Fibroblast of villous mesenchyme (primary cell): ENCODE measurements around the gene DMRTB1. TPM values are rescaled to one million over a fixed set of nuclear protein-coding genes. Genes with fewer than 3 reads are reported as not detected.
A peak's percentile ranks its signal among the peaks of the same experiment; 100 is the strongest.

Experiments
- DNase-seq: peaks from one replicate; pipeline ENCODE4 v3.0.0-alpha.2; 2010; ENCODE audit warnings: low read depth
- H3K4me3 ChIP-seq: 2 replicates; pipeline ENCODE4 v1.5.1; 2011; ENCODE audit warnings: low read depth, mild to moderate bottlenecking, low read length
- CTCF ChIP-seq: IDR thresholded peaks from 2 replicates; pipeline ENCODE4 v1.5.1; 2012; ENCODE audit warnings: low read depth, mild to moderate bottlenecking, low read length; ENCODE audit not compliant: insufficient read depth
- total RNA-seq: library from RNA; depleted of rRNA; stranded (reverse); fragments of >200 nt; gene quantifications from 2 replicates; pipeline ENCODE4 v1.2.3, GENCODE V29; 2012

Gene DMRTB1
- total RNA-seq, 1 donor: not detected

GRCh38 chr1:53470584-53470983 lies 11.4 kb downstream of the DMRTB1 start:
- TF ChIP-seq CTCF: no peak
- no peak for DNase-seq
- no peak overlapping the region for H3K4me3 ChIP-seq

GRCh38 chr1:53471000-53471399 lies 11.8 kb downstream of the DMRTB1 start:
- no peak overlapping the region for H3K4me3 ChIP-seq
- no peak for TF ChIP-seq CTCF
- no peak for DNase-seq

GRCh38 chr1:53473463-53473862 lies 14.3 kb downstream of the DMRTB1 start:
- no peak for DNase-seq

GRCh38 chr1:53475664-53476063 lies 16.5 kb downstream of the DMRTB1 start:
- H3K4me3 ChIP-seq: no peak overlapping the region
- TF ChIP-seq CTCF: no peak
- DNase-seq: no peak

More at GRCh38 chr1:53473463-53473862, 14.3 kb downstream of the DMRTB1 start:
- no peak overlapping the region for H3K4me3 ChIP-seq
- TF ChIP-seq CTCF: peak; percentile 32

- no peak for TF ChIP-seq CTCF
- H3K4me3 ChIP-seq: no peak overlapping the region
- DNase-seq: no peak
These were observed 17.4 kb downstream of the DMRTB1 start for GRCh38 chr1:53476579-53476978.

GRCh38 chr1:53477651-53478501 lies 18.7 kb downstream of the DMRTB1 start:
- no peak for TF ChIP-seq CTCF
- H3K4me3 ChIP-seq: no peak overlapping the region
- DNase-seq: peak; percentile 11

- no peak for DNase-seq
- TF ChIP-seq CTCF: no peak
- no peak overlapping the region for H3K4me3 ChIP-seq
These were observed 19.3 kb downstream of the DMRTB1 start for GRCh38 chr1:53478502-53478818.
